DND-41 (cell line): Measurements from ENCODE around the gene SMAD6.

Experiments used
- ATAC-seq: fragments of 200-7000 bp; cut with Tn5 transposase; 3 replicates; pipeline ENCODE4 v1.9.1; 2021; ENCODE audit warnings: low read depth; ENCODE audit not compliant: insufficient read depth
- DNase-seq: peaks from one replicate; pipeline ENCODE4 v3.0.0-alpha.2; 2020
- H2AFZ ChIP-seq: 2 replicates; pipeline ENCODE4 v1.6.0; 2012; ENCODE audit warnings: low read depth, low read length
- H3K27ac ChIP-seq: 2 replicates; pipeline ENCODE4 v1.5.1; 2012; ENCODE audit warnings: low read length, inconsistent platforms
- H3K27me3 ChIP-seq: fragments of 200-600 bp; sonication (generic); 2 replicates; pipeline ENCODE4 v1.6.0; 2012; ENCODE audit warnings: low read length, mild to moderate bottlenecking, inconsistent platforms; ENCODE audit not compliant: insufficient read depth, poor library complexity
- H3K36me3 ChIP-seq: 2 replicates; pipeline ENCODE4 v1.5.1; 2012; ENCODE audit warnings: low read length, inconsistent platforms; ENCODE audit not compliant: insufficient read depth
- H3K4me1 ChIP-seq: 2 replicates; pipeline ENCODE4 v1.5.1; 2012; ENCODE audit warnings: mild to moderate bottlenecking, low read length; ENCODE audit not compliant: insufficient read depth
- H3K4me2 ChIP-seq: 2 replicates; pipeline ENCODE4 v1.6.0; 2012; ENCODE audit warnings: mild to moderate bottlenecking, moderate library complexity, low read length, inconsistent platforms; ENCODE audit not compliant: insufficient read depth
- H3K4me3 ChIP-seq, 2 experiments: fragments of 200-600 bp in 1 of 2; shearing (Covaris generic) in 1 of 2; 2 replicates each; pipeline ENCODE4 v1.5.1; 2012 to 2016; ENCODE audit warnings: inconsistent platforms in 2 of 2, low read length in 2 of 2, mild to moderate bottlenecking in 2 of 2, low read depth in 1 of 2, moderate library complexity in 1 of 2
- H3K79me2 ChIP-seq: 2 replicates; pipeline ENCODE4 v1.6.0; 2012; ENCODE audit warnings: low read length, inconsistent platforms; ENCODE audit not compliant: insufficient read depth
- H3K9ac ChIP-seq: 2 replicates; pipeline ENCODE4 v1.6.0; 2012; ENCODE audit warnings: low read depth, mild to moderate bottlenecking, inconsistent platforms, low read length, moderate library complexity
- H3K9me3 ChIP-seq: 2 replicates; pipeline ENCODE4 v1.5.1; 2012; ENCODE audit warnings: low read length, moderate library complexity, mild to moderate bottlenecking, inconsistent platforms; ENCODE audit not compliant: insufficient read depth, severe bottlenecking
- H4K20me1 ChIP-seq: 2 replicates; pipeline ENCODE4 v1.6.0; 2012; ENCODE audit warnings: low read length; ENCODE audit not compliant: insufficient read depth
- CTCF ChIP-seq: IDR thresholded peaks from 2 replicates; pipeline ENCODE4 v1.5.1; 2012; ENCODE audit warnings: borderline replicate concordance, low read length, moderate library complexity, mild to moderate bottlenecking; ENCODE audit not compliant: poor library complexity, severe bottlenecking; ENCODE audit errors: extremely low read depth
- EZH2 ChIP-seq: IDR thresholded peaks from 3 replicates; pipeline ENCODE4 v1.6.1; 2012; ENCODE audit warnings: borderline replicate concordance, low read depth, mild to moderate bottlenecking, moderate library complexity, low read length, inconsistent platforms; ENCODE audit not compliant: severe bottlenecking

SMAD6 gene

GRCh38 chr15:66796343-66796742, 94.3 kb downstream of the SMAD6 start:
- Histone ChIP-seq H3K27ac (no peak overlapping the region), H3K4me2 (no peak overlapping the region), H3K36me3 (no peaks in the 10 kb centered on the region), H4K20me1 (no peaks in the 10 kb centered on the region), H3K27me3 (no peaks in the 10 kb centered on the region), H3K9me3 (no peaks in the 10 kb centered on the region), H3K4me3 (no peak overlapping the region), H3K9ac (no peak overlapping the region), H3K79me2 (no peaks in the 10 kb centered on the region), H2AFZ (no peak overlapping the region), H3K4me1 (no peaks in the 10 kb centered on the region)
- no peak for TF ChIP-seq EZH2
- ATAC-seq, result no peak
- no peak for DNase-seq

- H3K4me3 ChIP-seq, result no peak overlapping the region
- H3K36me3 ChIP-seq, result no peaks in the 10 kb centered on the region
- no peaks in the 10 kb centered on the region for H4K20me1 ChIP-seq
- no peak overlapping the region for H3K27ac ChIP-seq
- TF ChIP-seq CTCF (no peak), EZH2 (no peak)
- H3K27me3 ChIP-seq, result no peaks in the 10 kb centered on the region
- no peak overlapping the region for H3K9ac ChIP-seq
- no peaks in the 10 kb centered on the region for H3K4me1 ChIP-seq
- no peaks in the 10 kb centered on the region for H3K9me3 ChIP-seq
- DNase-seq (no peak), ATAC-seq (no peak)
- H3K79me2 ChIP-seq, result no peaks in the 10 kb centered on the region
- H3K4me2 ChIP-seq, result no peak overlapping the region
- H2AFZ ChIP-seq, result no peak overlapping the region
These were observed 95.9 kb downstream of the SMAD6 start for GRCh38 chr15:66797921-66798320.

GRCh38 chr15:66798426-66799061, 96.5 kb downstream of the SMAD6 start:
- no peak for ATAC-seq
- Histone ChIP-seq H2AFZ (no peak overlapping the region), H3K9ac (no peak overlapping the region), H3K27ac (no peak overlapping the region), H3K9me3 (no peaks in the 10 kb centered on the region), H3K36me3 (no peaks in the 10 kb centered on the region), H3K4me3 (no peak overlapping the region), H4K20me1 (no peaks in the 10 kb centered on the region), H3K4me1 (no peaks in the 10 kb centered on the region), H3K27me3 (no peaks in the 10 kb centered on the region), H3K79me2 (no peaks in the 10 kb centered on the region), H3K4me2 (no peak overlapping the region)
- DNase-seq, result no peak
- TF ChIP-seq CTCF, result no peak
- TF ChIP-seq EZH2, result no peak

GRCh38 chr15:66799242-66799641, 97.2 kb downstream of the SMAD6 start:
- DNase-seq (no peak), ATAC-seq (no peak)
- H3K4me1 ChIP-seq, result no peaks in the 10 kb centered on the region
- H3K9ac ChIP-seq, result no peak overlapping the region
- H3K27ac ChIP-seq, result no peak overlapping the region
- no peak overlapping the region for H2AFZ ChIP-seq
- H3K79me2 ChIP-seq, result no peaks in the 10 kb centered on the region
- H4K20me1 ChIP-seq, result no peaks in the 10 kb centered on the region
- no peak overlapping the region for H3K4me2 ChIP-seq
- no peaks in the 10 kb centered on the region for H3K36me3 ChIP-seq
- no peaks in the 10 kb centered on the region for H3K27me3 ChIP-seq
- no peak overlapping the region for H3K4me3 ChIP-seq
- no peaks in the 10 kb centered on the region for H3K9me3 ChIP-seq
- TF ChIP-seq CTCF (no peak), EZH2 (no peak)
